ENCODE measurements around the gene PRUNE2.

Gene PRUNE2

GRCh38 chr9:76898786-76899185 is 7.1 kb downstream of the PRUNE2 start:
- DNase-seq (ENCODE audit: low read depth), result no peak

DNA sequence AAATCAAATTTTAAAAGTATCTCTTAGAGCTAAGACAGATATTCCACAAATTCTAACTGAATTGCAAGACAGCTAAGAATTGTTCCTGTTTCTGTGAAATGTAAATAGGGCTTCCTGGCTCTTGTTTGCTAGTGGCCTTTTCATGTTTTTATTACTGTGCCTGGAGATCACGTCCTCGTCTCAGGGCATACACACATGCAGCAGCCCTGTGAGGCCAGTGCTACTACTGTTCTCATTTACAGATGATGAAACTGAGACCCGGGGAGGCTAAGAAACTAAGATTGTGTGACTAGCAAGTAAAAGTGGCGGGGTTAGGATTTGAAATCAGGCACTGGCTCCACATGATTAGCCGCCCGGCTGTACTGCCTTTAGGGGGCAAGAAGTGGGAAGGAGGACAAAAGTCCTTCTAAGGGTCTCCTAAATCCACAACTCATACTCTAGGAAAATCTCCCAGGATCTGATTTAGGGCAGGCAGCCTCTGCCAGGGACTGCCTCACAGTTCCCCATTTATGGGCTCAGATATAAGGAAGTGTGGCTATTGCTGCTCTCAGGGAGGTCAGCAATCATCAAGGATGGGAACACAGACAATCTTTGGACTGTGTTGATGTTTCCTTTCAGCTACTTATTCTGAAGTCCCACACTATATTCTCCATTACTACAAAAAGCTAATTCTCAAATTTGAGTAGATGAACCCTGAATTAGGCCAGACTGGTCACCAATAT is 7.9 kb downstream of the PRUNE2 start:
- DNase-seq (ENCODE audit: low read depth), result no peak

GRCh38 chr9:76896035-76896434 is 9.9 kb downstream of the PRUNE2 start:
- DNase-seq (ENCODE audit: low read depth), result no peak

- no peak for DNase-seq (ENCODE audit: low read depth)
These were observed 10.7 kb downstream of the PRUNE2 start for GRCh38 chr9:76895186-76895585.

DNA sequence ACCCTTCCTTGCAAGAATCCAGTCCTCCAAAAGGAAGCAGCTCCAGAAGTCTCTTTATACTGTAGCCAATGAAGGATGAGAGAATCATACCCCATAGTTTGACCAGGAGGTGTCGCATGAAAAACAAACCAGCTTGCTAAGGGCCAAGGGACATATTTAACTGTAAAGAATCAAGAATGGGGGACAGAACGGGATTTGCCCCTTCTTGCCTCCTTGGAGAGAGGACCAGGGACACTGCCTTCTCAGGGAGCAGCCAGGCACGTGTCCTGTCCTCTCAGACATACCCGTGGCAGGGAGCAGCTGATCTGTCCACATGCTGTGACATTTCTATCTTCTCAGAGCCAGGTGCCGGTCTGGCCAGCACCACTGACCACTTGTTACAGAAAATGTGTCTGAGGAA is 11.7 kb downstream of the PRUNE2 start:
- no peak for DNase-seq (ENCODE audit: low read depth)

DNA sequence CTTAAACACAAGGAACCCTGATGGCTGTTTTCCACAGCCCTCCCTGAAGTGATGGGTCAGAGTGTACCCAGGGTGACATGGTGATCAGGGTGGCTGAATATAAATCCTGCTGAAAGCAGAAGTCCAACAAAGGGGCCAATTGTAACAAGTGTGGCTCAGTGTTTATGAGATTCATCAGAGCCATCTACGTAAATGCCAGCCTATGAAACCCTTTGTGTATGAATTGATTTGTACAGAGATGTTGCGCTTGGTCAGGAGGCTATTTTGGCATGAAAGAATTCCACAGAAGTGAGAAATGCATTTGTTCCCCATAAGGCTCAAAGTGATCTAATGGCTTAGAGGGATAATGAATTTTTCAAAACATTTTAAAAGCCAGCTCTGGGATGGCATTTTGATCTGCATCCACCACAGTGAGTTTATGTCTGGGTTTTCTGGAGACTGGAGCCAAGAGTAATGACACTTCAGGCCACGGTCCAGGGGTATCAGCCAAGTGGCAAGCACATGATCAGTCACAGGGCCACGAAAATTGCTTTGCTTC is 12.4 kb downstream of the PRUNE2 start:
- DNase-seq (ENCODE audit: low read depth), result no peak

GRCh38 chr9:76891874-76892273 is 14.0 kb downstream of the PRUNE2 start:
- DNase-seq (ENCODE audit: low read depth), result no peak

- DNase-seq (ENCODE audit: low read depth), result no peak
These were observed 14.6 kb downstream of the PRUNE2 start for GRCh38 chr9:76891279-76891678.

DNA sequence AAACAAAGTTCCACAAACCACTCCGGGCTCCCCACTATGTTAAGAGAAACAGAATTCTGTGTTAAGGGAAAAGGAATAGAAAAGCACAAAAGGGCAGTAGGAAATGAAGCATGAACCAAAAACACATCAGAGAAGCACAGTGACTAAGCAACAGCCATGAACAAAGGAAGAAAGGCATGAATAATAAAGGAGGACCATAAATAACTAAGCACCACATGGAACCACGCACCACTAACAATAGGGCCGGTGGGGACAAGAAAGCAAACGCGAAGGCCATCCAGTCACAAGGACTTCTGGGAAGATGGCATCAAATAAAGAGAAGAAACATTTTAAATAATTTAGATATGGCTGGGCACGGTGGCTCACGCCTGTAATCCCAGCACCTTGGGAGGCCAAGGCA is 18.0 kb downstream of the PRUNE2 start:
- no peak for DNase-seq (ENCODE audit: low read depth)

- DNase-seq (ENCODE audit: low read depth), result no peak
These were observed 18.7 kb downstream of the PRUNE2 start for GRCh38 chr9:76887003-76887821.

- DNase-seq (ENCODE audit: low read depth), result no peak
These were observed 19.6 kb downstream of the PRUNE2 start for GRCh38 chr9:76886318-76886717.

- no peak for DNase-seq (ENCODE audit: low read depth)
These were observed 21.1 kb downstream of the PRUNE2 start for GRCh38 chr9:76884823-76885222.

DNA sequence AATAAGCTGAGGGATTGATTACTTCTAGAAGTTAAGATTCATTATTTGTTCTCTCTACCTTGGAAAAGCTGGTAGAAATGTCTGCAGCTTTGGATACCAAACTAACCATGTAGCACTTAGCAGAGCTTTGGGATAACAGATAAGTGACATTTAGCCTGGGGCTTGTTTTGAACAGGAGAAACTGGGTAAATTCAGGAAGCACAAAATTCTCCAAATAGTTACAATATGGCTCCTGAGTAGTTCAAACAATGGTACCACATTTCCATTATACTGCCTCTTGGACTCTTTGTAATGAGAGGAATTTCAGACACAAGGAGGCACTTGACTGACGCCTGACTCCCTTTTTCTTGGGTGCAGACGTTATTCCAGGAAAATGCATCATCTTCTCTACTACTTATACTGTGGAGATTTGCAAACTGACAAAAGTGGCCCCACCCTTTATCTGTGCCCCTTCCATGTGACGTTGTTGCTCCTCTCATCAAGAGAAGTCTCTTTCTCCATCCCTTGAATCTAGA is 22.5 kb downstream of the PRUNE2 start:
- DNase-seq (ENCODE audit: low read depth), result no peak

GRCh38 chr9:76882686-76883085 is 23.2 kb downstream of the PRUNE2 start:
- no peak for DNase-seq (ENCODE audit: low read depth)

DNA sequence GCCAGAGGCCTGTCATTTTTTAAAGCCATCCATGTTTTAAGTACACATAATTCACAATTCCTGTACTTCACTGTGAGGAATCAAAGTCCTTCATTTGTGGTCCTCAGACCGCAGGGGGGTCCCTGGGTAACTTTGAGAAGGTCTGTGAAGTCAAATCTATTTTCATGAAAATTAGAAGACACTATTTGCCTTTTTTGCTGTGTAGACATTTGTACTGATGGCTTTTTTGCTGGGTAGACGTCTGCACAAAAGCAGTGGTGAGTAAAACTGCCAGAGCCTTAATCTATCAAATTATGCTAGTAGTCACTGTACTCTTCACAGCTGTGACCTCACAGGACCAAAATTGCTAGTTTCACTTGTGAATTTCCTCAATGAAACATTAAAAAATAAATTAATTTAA is 25.7 kb downstream of the PRUNE2 start:
- DNase-seq (ENCODE audit: low read depth), result no peak

DNA sequence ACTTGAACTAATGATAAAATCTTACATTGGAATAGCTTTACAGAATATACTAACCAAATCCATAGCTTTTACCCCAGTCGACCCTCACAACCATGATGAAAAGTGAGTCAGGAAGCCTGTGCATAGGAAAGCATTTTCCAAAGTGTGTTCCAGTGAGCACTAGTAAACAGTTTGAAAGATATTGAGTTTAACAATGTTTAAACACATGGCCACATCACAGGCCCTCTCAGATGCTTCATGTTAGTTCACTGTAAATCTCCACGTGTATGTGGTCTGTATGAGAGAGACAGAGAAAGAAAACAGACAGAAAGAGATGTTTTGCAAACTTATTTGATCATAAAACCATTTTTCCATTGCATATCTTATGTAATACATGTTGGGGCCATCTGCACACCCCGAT is 27.0 kb downstream of the PRUNE2 start:
- no peak for DNase-seq (ENCODE audit: low read depth)

- no peak for DNase-seq (ENCODE audit: low read depth)
These were observed 28.0 kb downstream of the PRUNE2 start for GRCh38 chr9:76877961-76878360.

GRCh38 chr9:76876098-76876497 is 29.8 kb downstream of the PRUNE2 start:
- DNase-seq (ENCODE audit: low read depth), result no peak

GRCh38 chr9:76873821-76874220 is 32.1 kb downstream of the PRUNE2 start:
- no peak for DNase-seq (ENCODE audit: low read depth)

DNA sequence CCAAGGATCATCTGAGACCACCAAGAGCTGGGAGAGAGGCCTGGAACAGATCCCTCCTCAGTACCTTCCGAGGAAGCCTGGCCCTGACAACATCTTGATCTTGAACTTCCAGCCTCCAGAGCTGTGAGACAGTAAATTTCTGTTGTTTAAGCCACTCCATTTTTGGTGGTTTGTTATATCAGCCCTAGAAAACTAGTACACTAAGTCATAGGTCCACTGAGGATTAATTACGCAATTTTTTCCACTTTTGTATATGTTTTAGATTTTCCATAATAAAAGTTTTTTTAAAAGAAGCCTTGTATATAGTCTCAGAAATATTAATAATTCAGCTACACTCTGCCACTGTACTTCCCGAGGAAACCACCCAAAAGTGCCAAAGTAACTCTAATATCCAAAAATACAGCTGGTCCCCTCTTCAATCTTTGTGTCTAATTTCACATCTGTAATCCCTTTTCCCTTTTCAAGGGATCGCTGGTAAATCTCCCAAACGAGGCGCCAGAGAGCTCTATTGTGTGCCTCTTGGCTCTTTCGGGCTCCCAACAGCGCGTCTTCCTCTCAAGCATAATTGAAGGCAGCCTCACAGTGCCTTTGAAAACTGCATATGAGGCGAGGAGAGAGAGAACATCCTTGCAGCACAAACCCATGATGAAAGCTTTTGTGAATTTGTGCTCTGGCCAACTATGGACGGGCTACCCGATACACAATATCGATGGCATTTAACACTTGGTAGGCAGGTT is 32.7 kb downstream of the PRUNE2 start:
- no peak for DNase-seq (ENCODE audit: low read depth)

DNA sequence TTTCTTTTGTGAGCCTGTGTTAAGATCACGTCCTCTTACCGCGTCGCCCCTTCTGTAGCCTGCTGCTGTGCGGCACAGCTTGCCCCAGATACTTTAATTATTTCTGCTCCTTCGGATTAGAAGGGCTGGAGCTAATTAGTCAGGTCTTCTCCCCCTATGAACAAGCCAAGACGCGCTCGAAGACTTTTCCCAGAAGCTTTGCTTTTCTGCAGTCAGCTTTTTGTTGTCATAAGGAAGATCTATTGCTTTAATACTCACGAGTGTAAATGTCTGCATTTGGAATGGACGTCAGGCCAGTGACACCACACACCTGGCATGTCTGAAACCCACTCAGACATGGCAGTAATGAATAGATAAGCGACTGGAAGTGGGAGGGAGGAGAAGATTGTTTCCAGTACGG is 37.0 kb downstream of the PRUNE2 start:
- DNase-seq (ENCODE audit: low read depth), result no peak

- DNase-seq (ENCODE audit: low read depth), result peak; percentile 86
These were observed 39.2 kb downstream of the PRUNE2 start for GRCh38 chr9:76866689-76867088.

Data from GM04503 (cell line).